IMR-90 (cell line): ENCODE measurements around the gene LSM12. TPM values are rescaled to one million over a fixed set of nuclear protein-coding genes. Genes with fewer than 3 reads are reported as not detected.
A peak's percentile ranks its signal among the peaks of the same experiment; 100 is the strongest.

Experiments
- ATAC-seq: fragments of 200-7000 bp; cut with Tn5 transposase; 2 replicates; pipeline ENCODE4 v1.9.1; 2020; ENCODE audit warnings: low read depth, mild to moderate bottlenecking, moderate library complexity
- BruUV-seq: library from RNA; stranded (reverse); fragments of 400-500 nt; replicated peaks from 2 replicates; lab custom pipeline; 2021; lab: Mats Ljungman, UMichigan
- CTCF ChIA-PET: fragments of 300-600 bp; formaldehyde crosslinking; extraction: SDS; loops from one replicate; lab custom pipeline; 2021; ENCODE audit warnings: antibody characterized with exemption; lab: Yijun Ruan, JAX
- POLR2A ChIA-PET: fragments of 300-600 bp; sonication (Branson Sonifier 250); formaldehyde crosslinking; loops from one replicate; lab custom pipeline; 2022; ENCODE audit warnings: antibody characterized with exemption; ENCODE audit not compliant: unreplicated experiment; lab: Charles Lee
- DNase-seq: peaks from one replicate; pipeline ENCODE4 v3.0.0; 2013
- H2AFZ ChIP-seq: replicated peaks from 2 replicates; pipeline ENCODE3; 2013; ENCODE audit warnings: low read length, mild to moderate bottlenecking; ENCODE audit not compliant: poor library complexity
- H2AK5ac ChIP-seq: 2 replicates; pipeline ENCODE4 v1.6.1; 2013; ENCODE audit warnings: low read depth, low read length, inconsistent platforms
- H2AK9ac ChIP-seq: replicated peaks from 2 replicates; pipeline ENCODE3; 2013; ENCODE audit warnings: mild to moderate bottlenecking, low read depth, low read length, moderate library complexity; ENCODE audit not compliant: poor library complexity
- H2BK120ac ChIP-seq: 2 replicates; pipeline ENCODE4 v1.6.1; 2013; ENCODE audit warnings: low read depth, low read length, inconsistent platforms
- H2BK15ac ChIP-seq: 3 replicates; pipeline ENCODE4 v1.6.1; 2013; ENCODE audit warnings: low read depth, low read length, inconsistent platforms
- H2BK20ac ChIP-seq: 2 replicates; pipeline ENCODE4 v1.6.1; 2013; ENCODE audit warnings: low read depth, mild to moderate bottlenecking, inconsistent platforms, low read length, moderate library complexity
- H2BK5ac ChIP-seq: 2 replicates; pipeline ENCODE4 v1.6.1; 2013; ENCODE audit warnings: mild to moderate bottlenecking, low read depth, low read length, inconsistent platforms; ENCODE audit not compliant: poor library complexity, severe bottlenecking
- H3K14ac ChIP-seq: replicated peaks from 2 replicates; pipeline ENCODE4 v1.6.1; 2013; ENCODE audit warnings: low read depth, low read length, inconsistent platforms
- H3K18ac ChIP-seq: 2 replicates; pipeline ENCODE4 v1.6.1; 2013; ENCODE audit warnings: low read depth, low read length, control low read depth
- H3K23ac ChIP-seq: 2 replicates; pipeline ENCODE4 v1.6.1; 2013; ENCODE audit warnings: low read depth, low read length, inconsistent platforms
- H3K27ac ChIP-seq: 2 replicates; pipeline ENCODE4 v1.5.1; 2013; ENCODE audit warnings: mild to moderate bottlenecking, control low read depth, low read length; ENCODE audit not compliant: insufficient read depth
- H3K27me3 ChIP-seq: 2 replicates; pipeline ENCODE4 v1.6.1; 2013; ENCODE audit warnings: low read length; ENCODE audit not compliant: control insufficient read depth, insufficient read depth
- H3K36me3 ChIP-seq: 2 replicates; pipeline ENCODE4 v1.6.1; 2013; ENCODE audit warnings: low read length, mixed read lengths; ENCODE audit not compliant: control insufficient read depth, insufficient read depth
- H3K4ac ChIP-seq: 2 replicates; pipeline ENCODE4 v1.6.1; 2013; ENCODE audit warnings: low read depth, low read length, inconsistent platforms
- H3K4me1 ChIP-seq: 2 replicates; pipeline ENCODE4 v1.6.1; 2013; ENCODE audit warnings: low read length, mixed read lengths; ENCODE audit not compliant: control insufficient read depth, insufficient read depth
- H3K4me2 ChIP-seq: 2 replicates; pipeline ENCODE4 v1.6.1; 2013; ENCODE audit warnings: low read depth, mild to moderate bottlenecking, control low read depth, low read length, moderate library complexity
- H3K4me3 ChIP-seq: 2 replicates; pipeline ENCODE4 v1.5.1; 2013; ENCODE audit warnings: low read depth, mild to moderate bottlenecking, control low read depth, low read length, moderate library complexity; ENCODE audit not compliant: insufficient read depth
- H3K56ac ChIP-seq: 2 replicates; pipeline ENCODE4 v1.6.1; 2013; ENCODE audit warnings: low read length, inconsistent platforms; ENCODE audit not compliant: insufficient read depth; ENCODE audit errors: extremely low read depth
- H3K79me1 ChIP-seq, 2 experiments: 2 replicates each; pipeline ENCODE4 v1.6.1; 2013; ENCODE audit warnings: low read length in 2 of 2, inconsistent platforms in 1 of 2, low read depth in 1 of 2
- H3K9ac ChIP-seq: 2 replicates; pipeline ENCODE4 v1.6.1; 2013; ENCODE audit warnings: low read depth, low read length, control low read depth
- H3K9me1 ChIP-seq: 2 replicates; pipeline ENCODE4 v1.6.1; 2013; ENCODE audit warnings: low read length, inconsistent platforms; ENCODE audit not compliant: insufficient read depth
- H3K9me3 ChIP-seq: 2 replicates; pipeline ENCODE4 v1.6.1; 2013; ENCODE audit warnings: low read length; ENCODE audit not compliant: control insufficient read depth, insufficient read depth
- H4K20me1 ChIP-seq: 2 replicates; pipeline ENCODE4 v1.6.1; 2013; ENCODE audit warnings: low read length, inconsistent platforms; ENCODE audit not compliant: insufficient read depth
- H4K5ac ChIP-seq: 2 replicates; pipeline ENCODE4 v1.6.1; 2013; ENCODE audit warnings: mild to moderate bottlenecking, low read depth, low read length, control low read depth
- H4K8ac ChIP-seq, 2 experiments: 2 replicates each; pipeline ENCODE4 v1.6.1; 2013; ENCODE audit warnings: low read depth in 2 of 2, low read length in 2 of 2, control low read depth in 1 of 2, inconsistent platforms in 1 of 2
- H4K91ac ChIP-seq: 2 replicates; pipeline ENCODE4 v1.6.1; 2013; ENCODE audit warnings: low read depth, low read length, inconsistent platforms; ENCODE audit not compliant: insufficient read depth
- BHLHE40 ChIP-seq: fragments of 150-350 bp; IDR thresholded peaks from 2 replicates; pipeline ENCODE4 v1.6.1; 2016; ENCODE audit warnings: mild to moderate bottlenecking, low read depth, low read length
- CEBPB ChIP-seq: IDR thresholded peaks from 2 replicates; pipeline ENCODE4 v1.6.1; 2012; ENCODE audit warnings: low read depth, low read length, improper control_type of control experiment
- CHD1 ChIP-seq: IDR thresholded peaks from 2 replicates; pipeline ENCODE4 v1.6.1; 2012; ENCODE audit warnings: low read depth, low read length, improper control_type of control experiment
- FOS ChIP-seq: fragments of 150-350 bp; IDR thresholded peaks from 2 replicates; pipeline ENCODE4 v1.6.1; 2016; ENCODE audit warnings: low read depth, low read length
- MAFK ChIP-seq: IDR thresholded peaks from 2 replicates; pipeline ENCODE4 v1.6.1; 2012; ENCODE audit warnings: low read depth, low read length, improper control_type of control experiment
- NFE2L2 ChIP-seq: fragments of 150-350 bp; IDR thresholded peaks from 2 replicates; pipeline ENCODE4 v1.6.1; 2016; ENCODE audit warnings: low read depth, mild to moderate bottlenecking, low read length
- POLR2A ChIP-seq: IDR thresholded peaks from 2 replicates; pipeline ENCODE4 v1.6.1; 2012; ENCODE audit warnings: mild to moderate bottlenecking, low read depth, low read length
- RAD21 ChIP-seq: IDR thresholded peaks from 2 replicates; pipeline ENCODE4 v1.6.1; 2012; ENCODE audit warnings: low read length, improper control_type of control experiment
- RFX5 ChIP-seq: IDR thresholded peaks from 2 replicates; pipeline ENCODE4 v1.8.0; 2012; ENCODE audit warnings: low read depth, mild to moderate bottlenecking, low read length, moderate library complexity
- SMC3 ChIP-seq: fragments of 150-350 bp; IDR thresholded peaks from 2 replicates; pipeline ENCODE4 v1.6.1; 2016; ENCODE audit warnings: low read depth, mild to moderate bottlenecking, antibody characterized with exemption, low read length, moderate library complexity
- WGBS, 2 experiments: methylation state at CpG; one replicate each; pipeline versions ENCODE4 v1.1.5 to v1.1.7; 2013; ENCODE audit warnings: missing lambda C conversion rate in 2 of 2; ENCODE audit not compliant: insufficient read length in 1 of 2; ENCODE audit errors: extremely low coverage in 2 of 2; 5-methylcytosine and 5-hydroxymethylcytosine counted together
- dilution Hi-C: fragments of 300-500 bp; cut with HindIII; formaldehyde crosslinking; loops from one replicate; pipeline ENCODE4 v1.14.3; 2018; ENCODE audit warnings: low sequenced_read_pairs; ENCODE audit not compliant: unreplicated experiment
- in situ Hi-C: fragments of 300-500 bp; cut with MboI; formaldehyde crosslinking; loops from 3 replicates; pipeline ENCODE4 v1.14.3; 2019; ENCODE audit warnings: low sequenced_read_pairs, inconsistent platforms, mixed read lengths
- intact Hi-C: fragments of 100-400 bp; cut with micrococcal nuclease; formaldehyde crosslinking; loops from 2 replicates; pipeline ENCODE4 v1.10.0; 2022
- polyA plus RNA-seq, 3 experiments: library from polyadenylated mRNA; depleted of rRNA; stranded (reverse); fragments of >200 nt; gene quantifications; 2 replicates each; pipeline ENCODE4 v1.2.3, GENCODE V29; 2012; ENCODE audit warnings: low replicate concordance in 1 of 3
- total RNA-seq: library from RNA; depleted of rRNA; stranded (reverse); fragments of >200 nt; gene quantifications from 2 replicates; pipeline ENCODE4 v1.2.3, GENCODE V29; 2012
- TF ChIP-seq, protein P1 (sequence below): fragments of 150-350 bp; IDR thresholded peaks from 2 replicates; pipeline ENCODE4 v1.6.1; 2017; ENCODE audit warnings: mild to moderate bottlenecking, antibody characterized with exemption, low read length, low read depth

Gene LSM12
- total and polyA plus RNA-seq, 2 of the 4 experiments (the other 2 are of a cell fraction), result 38.0 to 41.0 TPM

DNA sequence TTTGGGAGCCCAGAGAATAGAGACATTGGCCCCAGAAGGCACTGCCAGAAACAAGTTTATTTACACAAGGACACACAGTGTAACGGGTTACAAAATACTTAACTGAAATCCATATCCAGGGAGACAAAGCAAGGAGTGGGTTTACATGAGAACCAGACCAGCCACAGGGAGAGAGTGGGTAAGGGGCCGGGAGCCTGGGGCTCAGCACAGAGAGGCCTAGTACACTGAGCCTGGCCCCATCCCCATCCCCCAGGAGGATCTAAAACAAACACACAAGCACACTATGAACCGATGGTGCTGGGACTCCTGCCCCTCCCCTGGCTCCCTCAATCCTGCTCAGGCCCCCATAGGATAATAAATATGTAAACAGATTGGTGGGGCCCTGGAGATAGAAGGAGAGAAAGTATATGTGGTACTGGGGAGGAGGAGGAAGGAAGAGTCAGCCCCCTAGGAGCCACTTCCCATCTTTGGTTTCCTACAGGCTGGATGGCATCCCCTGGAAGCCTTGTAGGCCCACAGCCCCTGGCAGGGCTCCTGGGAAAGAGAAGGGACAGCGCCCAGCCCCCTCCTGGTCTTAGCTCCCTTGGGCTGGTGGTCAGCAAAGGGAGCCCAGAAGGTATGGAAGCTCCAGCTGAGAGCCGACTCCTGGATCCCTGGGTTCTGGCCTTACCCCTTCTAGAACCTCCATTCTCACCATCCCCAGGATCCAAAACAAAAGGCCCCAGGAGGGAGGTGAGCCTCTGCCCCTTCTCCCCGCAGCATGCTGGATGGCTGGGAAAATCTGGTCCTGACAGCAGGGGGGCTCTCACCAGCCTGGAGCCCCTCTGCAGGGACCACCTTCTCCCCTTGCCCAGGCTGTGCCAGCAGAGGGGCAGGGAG lies 10.5 kb upstream of the LSM12 start:
- H2AFZ ChIP-seq, result peak overlapping the region; percentile 14
- no peak for DNase-seq
- H3K9me3 ChIP-seq, result no peaks in the 10 kb centered on the region
- in situ Hi-C loops, result no loop called here
- ChIA-PET POLR2A (no interaction called here), CTCF (no interaction called here)
- peak overlapping the region; percentile 56 for H2BK5ac ChIP-seq
- peak overlapping the region; percentile 83 for H2AK9ac ChIP-seq
- H4K20me1 ChIP-seq, result no peaks in the 10 kb centered on the region
- H4K91ac ChIP-seq, result peak overlapping the region; percentile 31; the same call in 1 of the 2 replicates
- TF ChIP-seq RFX5 (no peak), CEBPB (no peak), MAFK (no peak), CHD1 (no peak), RAD21 (no peak), BHLHE40 (no peak), NFE2L2 (no peak), SMC3 (no peak), FOS (no peak), POLR2A (no peak)
- TF ChIP-seq, protein P1, sequence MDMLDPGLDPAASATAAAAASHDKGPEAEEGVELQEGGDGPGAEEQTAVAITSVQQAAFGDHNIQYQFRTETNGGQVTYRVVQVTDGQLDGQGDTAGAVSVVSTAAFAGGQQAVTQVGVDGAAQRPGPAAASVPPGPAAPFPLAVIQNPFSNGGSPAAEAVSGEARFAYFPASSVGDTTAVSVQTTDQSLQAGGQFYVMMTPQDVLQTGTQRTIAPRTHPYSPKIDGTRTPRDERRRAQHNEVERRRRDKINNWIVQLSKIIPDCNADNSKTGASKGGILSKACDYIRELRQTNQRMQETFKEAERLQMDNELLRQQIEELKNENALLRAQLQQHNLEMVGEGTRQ, result no peak
- peak overlapping the region; percentile 52 for H3K4ac ChIP-seq
- peaks cover 20% of the 10 kb centered on the region for H3K4me1 ChIP-seq
- intact Hi-C loops, result no loop called here
- peak overlapping the region; percentile 87 for H3K27ac ChIP-seq
- peak overlapping the region in 1 of 2 experiments; percentile 63; a peak in 1 of 4 replicates for H4K8ac ChIP-seq
- no peak overlapping the region for H3K4me3 ChIP-seq
- peaks cover 52% of the 10 kb centered on the region for H3K36me3 ChIP-seq
- H3K56ac ChIP-seq, result no peak overlapping the region
- H2BK120ac ChIP-seq, result peak overlapping the region; percentile 19
- H3K79me1 ChIP-seq, result peaks cover 13 to 71% of the 10 kb centered on the region in 2 experiments
- dilution Hi-C loops, result no loop called here
- WGBS, 2 experiments, result 83% methylated on average over 2 of the region's 6 CpGs; no CpG with 5 or more reads in 1 of the 2 experiments
- H2BK20ac ChIP-seq, result 0 out of 2 replicates have a peak overlapping the region, but pooled peaks have one; percentile 6
- no peaks in the 10 kb centered on the region for H3K27me3 ChIP-seq
- peaks cover 7% of the 10 kb centered on the region for H3K9me1 ChIP-seq
- no TSS peak for BruUV-seq
- H3K23ac ChIP-seq, result no peak overlapping the region
- ATAC-seq, result peak; percentile 56
- 0 out of 2 replicates have a peak overlapping the region, but pooled peaks have one; percentile 3 for H3K14ac ChIP-seq
- H3K4me2 ChIP-seq, result peak overlapping the region; percentile 34; the same call in 1 of the 2 replicates
- H3K18ac ChIP-seq, result peak overlapping the region; percentile 61
- H4K5ac ChIP-seq, result peak overlapping the region; percentile 50; the same call in 1 of the 2 replicates
- H3K9ac ChIP-seq, result no peak overlapping the region
- no peak overlapping the region for H2BK15ac ChIP-seq
- peak overlapping the region; percentile 43; the same call in 1 of the 2 replicates for H2AK5ac ChIP-seq
